Activated T-helper 1 cell treated with anti-CD3 and anti-CD28 coated beads, Interleukin-12 subunit alpha, Interleukin-12 subunit beta, Interleukin-2, Interleukin-4 antibody, amounts not matched to agents 30 ng/mL and 10 ng/mL and 1 ng/mL, durations not matched to agents 14 hours and 24 hours and 36 hours (primary cell): ENCODE results near the gene PGS1. TPM values are rescaled to one million over a fixed set of nuclear protein-coding genes. Genes with fewer than 3 reads are reported as not detected.

Experiments
- DNase-seq: peaks from one replicate; pipeline ENCODE4 v3.0.0; 2021; ENCODE audit warnings: low spot score
- H3K27ac Mint-ChIP-seq: one replicate; pipeline ENCODE4 v1.8.0; 2021; ENCODE audit warnings: mild to moderate bottlenecking, mixed read lengths
- H3K27me3 Mint-ChIP-seq: one replicate; pipeline ENCODE4 v1.8.0; 2022; ENCODE audit warnings: mild to moderate bottlenecking, moderate library complexity, mixed read lengths; ENCODE audit not compliant: insufficient read depth
- H3K36me3 Mint-ChIP-seq: one replicate; pipeline ENCODE4 v1.8.0; 2021; ENCODE audit warnings: low read depth, mixed read lengths
- H3K4me1 Mint-ChIP-seq: one replicate; pipeline ENCODE4 v1.8.0; 2021; ENCODE audit warnings: low read depth, mixed read lengths
- H3K4me3 Mint-ChIP-seq: one replicate; pipeline ENCODE4 v1.8.0; 2021; ENCODE audit warnings: mild to moderate bottlenecking, moderate library complexity, mixed read lengths
- H3K9me3 Mint-ChIP-seq: one replicate; pipeline ENCODE4 v1.8.0; 2021; ENCODE audit warnings: mixed read lengths
- intact Hi-C: fragments of 100-400 bp; cut with micrococcal nuclease; formaldehyde crosslinking; loops from one replicate; pipeline ENCODE4 v1.15.1; 2024
- total RNA-seq: library from RNA; stranded (reverse); gene quantifications from 2 replicates; pipeline ENCODE4 v1.2.3, GENCODE V29; 2022

Gene PGS1
- total RNA-seq, 1 donor from 2014 or later, result 71.9 TPM

DNA sequence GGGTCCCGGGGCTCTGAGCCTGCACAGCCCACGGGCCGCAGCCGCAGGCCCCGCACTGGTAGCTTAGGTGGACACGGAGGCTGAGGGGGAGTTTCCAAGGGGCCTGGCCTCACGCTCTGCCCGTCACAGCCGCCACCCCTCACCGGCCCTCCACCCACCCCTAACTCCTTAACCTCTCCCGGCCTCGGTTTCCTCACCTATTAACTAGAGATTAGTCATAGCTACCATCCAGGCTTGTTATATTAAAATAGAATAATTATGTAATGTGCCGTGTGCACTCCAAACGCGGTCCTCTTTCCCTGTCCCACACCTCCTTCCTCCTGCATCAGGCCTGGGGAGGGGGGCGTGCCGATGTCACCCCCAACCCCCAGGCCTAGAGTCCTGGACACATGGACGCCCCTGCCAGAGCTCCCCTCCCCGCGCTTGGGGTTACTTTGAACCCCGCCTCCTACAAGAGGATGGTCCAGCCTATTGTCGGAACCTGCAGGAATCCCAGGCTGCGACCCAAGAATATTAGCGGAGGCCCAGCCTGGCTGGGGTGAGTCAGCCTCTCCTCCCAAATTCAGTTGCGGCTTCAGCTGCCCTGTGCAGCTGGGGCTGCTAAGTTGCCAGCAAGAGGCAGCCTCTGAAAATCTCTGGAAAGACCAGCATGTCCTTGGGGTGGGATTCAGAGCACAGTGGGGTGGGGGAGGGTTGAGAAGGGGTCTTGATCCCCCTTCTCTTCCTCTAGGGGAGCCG, 35.8 kb upstream of the PGS1 start:
- Mint-ChIP-seq H3K27me3 (peaks cover 4% of the 10 kb centered on the region), H3K36me3 (peaks cover 1% of the 10 kb centered on the region), H3K4me1 (peaks cover 64% of the 10 kb centered on the region), H3K27ac (peak overlapping the region; percentile 89), H3K9me3 (no peaks in the 10 kb centered on the region), H3K4me3 (peak overlapping the region; percentile 57)
- DNase-seq, result no peak
- intact Hi-C loops, result loop anchor here (1.0 to 2.0 kb wide), 2 partner anchors 13 to 28 kb away; no protein-coding TSS in a partner anchor

DNA sequence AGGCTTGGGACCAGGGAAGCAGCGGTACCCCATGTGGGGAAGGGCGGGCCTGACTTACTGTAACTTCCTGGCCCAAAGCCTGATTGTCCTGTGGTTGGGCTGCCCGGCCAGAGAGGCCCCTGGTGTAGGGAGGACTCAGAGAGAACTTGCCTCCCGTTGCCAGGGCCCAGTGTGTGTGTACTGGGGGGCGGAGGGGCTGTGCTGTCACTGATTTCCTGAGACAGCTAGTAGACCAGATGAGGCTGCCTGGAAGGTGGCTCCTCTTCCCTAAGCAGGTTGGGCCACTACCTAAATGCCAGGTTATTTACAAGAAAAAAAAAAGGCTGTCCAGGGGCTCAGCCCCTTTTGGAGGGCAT, 35.3 kb upstream of the PGS1 start:
- no peak for DNase-seq
- peaks cover 1% of the 10 kb centered on the region for H3K36me3 Mint-ChIP-seq
- H3K4me1 Mint-ChIP-seq, result peaks cover 65% of the 10 kb centered on the region
- no peaks in the 10 kb centered on the region for H3K9me3 Mint-ChIP-seq
- peak overlapping the region; percentile 89 for H3K27ac Mint-ChIP-seq
- peaks cover 4% of the 10 kb centered on the region for H3K27me3 Mint-ChIP-seq
- intact Hi-C loops, result loop anchor here (1.0 to 2.0 kb wide), 2 partner anchors 12 to 28 kb away; no protein-coding TSS in a partner anchor
- peak overlapping the region; percentile 57 for H3K4me3 Mint-ChIP-seq

DNA sequence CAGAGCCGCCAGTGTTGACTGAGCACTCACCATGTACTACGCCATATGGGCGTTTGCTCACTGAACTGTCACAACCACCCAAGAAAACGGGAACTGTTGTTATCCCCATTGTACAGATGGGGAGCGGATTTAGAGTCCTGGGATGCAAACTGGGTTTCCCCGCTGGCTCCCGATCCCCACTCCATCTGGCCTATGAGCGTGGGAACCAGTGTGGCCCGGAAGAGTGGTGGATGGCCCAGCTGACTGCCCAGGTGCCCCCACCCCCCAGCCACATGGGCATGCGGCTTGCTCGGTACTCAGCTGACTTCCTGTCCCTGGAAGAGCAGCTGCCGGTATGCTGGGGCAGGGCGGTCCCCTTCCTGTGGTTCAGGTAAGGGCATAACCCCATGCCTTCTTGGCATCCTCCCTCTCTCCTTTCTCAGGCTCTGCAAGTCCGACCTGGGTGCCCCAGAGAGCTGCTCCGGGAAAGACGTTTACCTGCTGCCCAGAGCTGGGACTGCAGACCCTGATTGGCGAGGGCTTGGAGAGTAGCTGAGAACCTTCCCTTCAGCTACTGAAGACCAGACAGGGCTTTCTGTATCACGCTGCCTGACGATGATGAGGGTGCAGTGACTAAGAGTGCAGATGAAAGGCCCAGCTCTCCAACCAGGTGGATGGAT, 34.8 kb upstream of the PGS1 start:
- intact Hi-C loops, result loop anchor here (1.0 to 2.0 kb wide), 2 partner anchors 12 to 29 kb away; no protein-coding TSS in a partner anchor
- peak overlapping the region; percentile 57 for H3K4me3 Mint-ChIP-seq
- peaks cover 1% of the 10 kb centered on the region for H3K36me3 Mint-ChIP-seq
- no peaks in the 10 kb centered on the region for H3K9me3 Mint-ChIP-seq
- H3K27me3 Mint-ChIP-seq, result peaks cover 4% of the 10 kb centered on the region
- DNase-seq, result peak; percentile 73
- peaks cover 63% of the 10 kb centered on the region for H3K4me1 Mint-ChIP-seq
- peak overlapping the region; percentile 89 for H3K27ac Mint-ChIP-seq

DNA sequence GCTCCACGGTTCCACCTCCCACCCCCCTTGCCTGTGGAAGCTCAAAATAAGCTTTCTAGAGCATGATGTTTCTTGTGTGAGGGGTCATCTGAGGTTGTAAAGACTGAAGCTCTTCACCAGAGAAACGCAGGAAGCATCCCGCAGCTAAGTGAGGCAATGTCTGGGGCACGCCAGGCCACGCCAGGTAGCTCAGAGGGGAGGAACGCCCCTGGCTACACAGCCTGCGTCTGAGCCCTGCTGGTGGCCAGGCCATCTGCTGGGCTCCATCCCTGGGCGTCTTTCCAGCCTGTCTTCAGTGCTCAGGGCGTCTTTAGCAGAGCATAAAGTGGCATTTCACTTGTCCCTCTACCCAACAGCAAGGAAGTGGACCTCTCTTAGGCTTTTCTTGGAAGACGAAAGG, 33.8 kb upstream of the PGS1 start:
- Mint-ChIP-seq H3K27me3 (peaks cover 4% of the 10 kb centered on the region), H3K4me3 (no peak overlapping the region), H3K27ac (peak overlapping the region; percentile 25), H3K36me3 (peaks cover 1% of the 10 kb centered on the region), H3K4me1 (peaks cover 62% of the 10 kb centered on the region), H3K9me3 (no peaks in the 10 kb centered on the region)
- intact Hi-C loops, result no loop called here
- no peak for DNase-seq

- Mint-ChIP-seq H3K27ac (no peak overlapping the region), H3K4me1 (peaks cover 62% of the 10 kb centered on the region)
- DNase-seq, result no peak
Observed at GRCh38 chr17:78345172-78345571, 33.3 kb upstream of the PGS1 start.

GRCh38 chr17:78345791-78346494, 32.5 kb upstream of the PGS1 start:
- intact Hi-C loops, result no loop called here
- H3K4me1 Mint-ChIP-seq, result peaks cover 61% of the 10 kb centered on the region
- H3K36me3 Mint-ChIP-seq, result no peaks in the 10 kb centered on the region
- no peak for DNase-seq
- peaks cover under 1% of the 10 kb centered on the region for H3K27me3 Mint-ChIP-seq
- no peaks in the 10 kb centered on the region for H3K9me3 Mint-ChIP-seq
- no peak overlapping the region for H3K27ac Mint-ChIP-seq
- no peak overlapping the region for H3K4me3 Mint-ChIP-seq

More at GRCh38 chr17:78345172-78345571, 33.3 kb upstream of the PGS1 start:
- Mint-ChIP-seq H3K36me3 (peaks cover 1% of the 10 kb centered on the region), H3K4me3 (no peak overlapping the region), H3K27me3 (peaks cover 3% of the 10 kb centered on the region), H3K9me3 (no peaks in the 10 kb centered on the region)
- intact Hi-C loops, result no loop called here

- intact Hi-C loops, result no loop called here
- DNase-seq, result no peak
- peaks cover 60% of the 10 kb centered on the region for H3K4me1 Mint-ChIP-seq
- H3K4me3 Mint-ChIP-seq, result no peak overlapping the region
- peak overlapping the region; percentile 56 for H3K27ac Mint-ChIP-seq
- H3K9me3 Mint-ChIP-seq, result no peaks in the 10 kb centered on the region
- no peaks in the 10 kb centered on the region for H3K36me3 Mint-ChIP-seq
- H3K27me3 Mint-ChIP-seq, result no peaks in the 10 kb centered on the region
Observed at GRCh38 chr17:78346605-78347250, 31.7 kb upstream of the PGS1 start.

- H3K4me1 Mint-ChIP-seq, result peaks cover 68% of the 10 kb centered on the region
- no peak overlapping the region for H3K27ac Mint-ChIP-seq
- no peaks in the 10 kb centered on the region for H3K36me3 Mint-ChIP-seq
- H3K4me3 Mint-ChIP-seq, result no peak overlapping the region
- no peaks in the 10 kb centered on the region for H3K9me3 Mint-ChIP-seq
- intact Hi-C loops, result no loop called here
- no peak for DNase-seq
- no peaks in the 10 kb centered on the region for H3K27me3 Mint-ChIP-seq
Observed at GRCh38 chr17:78347453-78347852, 31.0 kb upstream of the PGS1 start.

- Mint-ChIP-seq H3K36me3 (no peaks in the 10 kb centered on the region), H3K4me3 (no peak overlapping the region), H3K9me3 (no peaks in the 10 kb centered on the region), H3K27me3 (no peaks in the 10 kb centered on the region), H3K4me1 (peaks cover 63% of the 10 kb centered on the region), H3K27ac (no peak overlapping the region)
- intact Hi-C loops, result no loop called here
- no peak for DNase-seq
Observed at GRCh38 chr17:78348055-78348770, 30.2 kb upstream of the PGS1 start.

DNA sequence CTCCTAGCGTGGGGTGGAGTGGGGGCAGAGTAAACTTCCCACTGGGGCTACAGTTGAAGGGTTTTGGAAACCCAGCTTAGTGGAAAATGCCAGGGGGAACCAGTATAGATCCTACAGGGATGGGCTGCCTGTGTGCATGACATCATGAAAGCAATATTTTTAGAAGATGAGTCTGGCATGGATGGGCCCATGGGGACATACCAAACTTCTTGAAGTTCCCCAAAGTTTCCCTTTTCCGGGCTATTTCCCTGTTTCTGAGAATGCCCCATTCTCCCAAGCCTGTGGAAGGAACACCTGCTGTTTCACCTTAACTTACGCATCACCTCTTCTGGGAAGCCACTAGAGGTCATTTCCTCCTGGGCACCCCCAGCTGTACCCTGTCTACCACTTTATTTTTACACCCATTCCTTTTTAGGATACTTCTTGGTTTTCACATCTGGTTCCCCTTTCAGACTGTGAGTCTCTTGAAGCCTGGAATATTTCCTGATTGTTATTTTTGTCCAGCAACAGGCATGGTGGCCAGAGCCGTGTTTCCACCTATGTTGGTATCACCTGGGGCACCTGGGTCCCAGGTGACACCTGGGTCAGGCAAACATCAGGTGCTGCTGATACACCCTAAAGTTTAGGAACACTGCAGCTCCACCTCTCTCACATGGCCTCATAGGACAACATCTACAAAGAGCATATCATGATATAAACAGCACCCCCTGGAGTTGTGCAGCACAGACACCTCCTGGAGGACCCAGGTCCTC, 28.4 kb upstream of the PGS1 start:
- no peak overlapping the region for H3K27ac Mint-ChIP-seq
- no peaks in the 10 kb centered on the region for H3K27me3 Mint-ChIP-seq

DNA sequence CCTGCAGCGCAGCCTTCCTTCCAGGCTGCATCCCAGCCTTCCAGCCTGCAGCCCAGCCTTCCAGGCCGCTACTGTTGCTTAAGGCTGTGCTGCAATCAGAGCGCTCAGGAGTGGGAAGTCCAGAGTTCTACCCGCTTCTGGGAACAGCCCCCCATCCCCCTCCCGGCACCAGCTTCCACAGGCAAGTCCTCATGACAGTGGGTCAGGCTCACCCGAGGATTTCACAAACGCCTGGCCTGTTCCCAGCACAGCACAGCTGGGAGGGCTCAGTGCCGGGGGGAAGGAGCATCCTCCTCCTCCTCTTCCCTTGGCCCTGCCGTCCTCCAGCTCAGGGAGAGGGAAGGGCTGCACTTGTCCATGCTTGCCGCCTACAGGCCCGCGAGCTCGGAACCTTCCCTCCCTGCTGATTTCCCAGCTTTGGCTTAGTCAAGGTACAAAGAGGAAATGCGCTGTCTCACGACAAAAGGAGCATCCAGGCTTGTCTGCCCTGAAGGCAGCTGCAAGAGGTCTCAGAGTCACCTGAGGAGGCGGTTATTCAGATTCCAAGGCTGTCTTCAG, 26.9 kb upstream of the PGS1 start:
- Mint-ChIP-seq H3K9me3 (no peaks in the 10 kb centered on the region), H3K27ac (no peak overlapping the region), H3K27me3 (no peaks in the 10 kb centered on the region), H3K36me3 (peaks cover 17% of the 10 kb centered on the region), H3K4me3 (peak overlapping the region; percentile 9), H3K4me1 (peaks cover 69% of the 10 kb centered on the region)
- no peak for DNase-seq
- intact Hi-C loops, result no loop called here

More for the DNA sequence above, 28.4 kb upstream of the PGS1 start:
- DNase-seq, result no peak
- H3K4me1 Mint-ChIP-seq, result peaks cover 69% of the 10 kb centered on the region
- H3K9me3 Mint-ChIP-seq, result no peaks in the 10 kb centered on the region
- intact Hi-C loops, result no loop called here
- peaks cover 6% of the 10 kb centered on the region for H3K36me3 Mint-ChIP-seq
- no peak overlapping the region for H3K4me3 Mint-ChIP-seq
